HG02588 (cell line): ENCODE data around the gene COL25A1.
A peak's percentile ranks its signal among the peaks of the same experiment; 100 is the strongest.
"Not testable (repeated sequence)": the region's sequence is repeated elsewhere in the genome, so short reads cannot be mapped to it uniquely, and the experiment has no call there.

Experiments
- ATAC-seq: cut with Tn5 transposase; IDR thresholded peaks from one replicate; pipeline ENCODE4 v1.9.1; 2021; ENCODE audit warnings: mild to moderate bottlenecking, moderate library complexity; ENCODE audit not compliant: unreplicated experiment

The COL25A1 gene

DNA sequence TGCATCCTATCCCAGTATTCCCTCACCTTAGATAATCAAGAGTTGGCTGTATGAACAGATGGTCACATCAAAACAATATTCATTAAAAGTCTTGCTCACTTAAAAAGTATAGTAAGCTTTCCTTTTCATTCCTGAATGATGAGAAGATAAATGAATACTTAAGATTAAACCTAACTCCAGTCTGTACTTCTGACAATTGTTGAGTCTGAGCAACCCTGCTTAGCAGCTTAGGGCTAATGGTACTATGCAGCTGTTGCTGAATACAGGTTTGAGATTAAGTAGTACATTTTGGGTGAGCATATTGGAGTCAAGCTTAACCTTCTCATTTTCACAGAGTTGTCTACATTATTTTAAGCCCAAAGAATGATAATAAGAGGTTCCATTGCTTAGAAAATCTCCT is 417.9 kb downstream of the COL25A1 start:
- ATAC-seq, result no peak

DNA sequence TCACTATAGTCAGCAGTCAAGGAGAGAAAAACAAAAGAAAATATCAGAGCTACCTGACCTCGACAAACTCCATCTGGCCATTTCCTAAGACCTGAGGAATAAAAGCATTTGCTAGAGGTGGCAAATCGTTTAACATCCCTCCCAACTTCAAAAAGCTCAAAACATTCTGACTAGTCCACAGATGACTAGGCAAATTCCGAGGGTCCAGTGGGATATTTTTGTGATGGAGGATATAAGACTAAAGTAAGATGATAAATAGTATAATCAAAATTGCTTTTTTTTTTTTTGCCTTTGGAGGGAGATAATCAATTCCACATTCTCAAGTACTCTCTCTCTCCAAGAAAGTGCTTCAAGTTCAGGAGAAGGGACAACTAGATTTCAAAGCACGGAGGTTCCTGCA is 420.5 kb downstream of the COL25A1 start:
- ATAC-seq, result no peak

DNA sequence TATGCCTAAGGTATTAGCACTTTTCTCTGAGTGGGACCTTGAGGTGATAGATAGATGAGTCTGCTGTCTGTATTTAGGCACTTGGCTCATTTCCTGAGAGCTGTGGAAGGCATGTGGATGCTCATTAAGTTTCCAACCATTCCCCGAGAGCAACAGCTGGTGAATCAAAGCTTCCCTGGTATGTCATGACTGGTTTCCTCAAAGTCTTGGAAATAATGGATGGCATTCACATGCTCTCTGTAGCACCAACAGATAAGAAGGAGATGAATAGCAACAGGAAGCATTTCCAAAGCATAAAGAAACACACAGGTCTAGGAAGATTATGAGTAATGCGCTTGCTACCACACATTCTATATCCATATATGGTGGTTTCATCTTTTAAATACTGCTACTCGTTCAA is 421.3 kb downstream of the COL25A1 start:
- ATAC-seq, result no peak

DNA sequence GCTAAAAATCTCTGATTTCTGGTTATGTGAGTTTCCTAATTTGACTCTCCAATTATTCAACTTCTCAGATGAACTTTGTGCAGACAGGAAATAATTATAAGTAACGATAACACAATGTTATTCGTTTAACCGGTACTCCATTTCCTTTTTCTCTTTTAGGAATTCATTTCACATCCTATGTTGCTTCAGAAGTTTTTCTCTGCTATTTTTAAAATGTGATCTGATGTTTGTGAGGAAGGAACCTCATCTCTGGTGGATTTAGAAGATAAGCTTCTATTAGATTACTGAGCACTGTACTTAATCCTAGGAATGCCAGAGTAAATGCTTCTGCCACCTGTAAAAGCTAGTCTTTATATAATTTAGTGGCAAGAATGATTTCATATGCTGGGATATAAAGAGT is 423.7 kb downstream of the COL25A1 start:
- no peak for ATAC-seq

DNA sequence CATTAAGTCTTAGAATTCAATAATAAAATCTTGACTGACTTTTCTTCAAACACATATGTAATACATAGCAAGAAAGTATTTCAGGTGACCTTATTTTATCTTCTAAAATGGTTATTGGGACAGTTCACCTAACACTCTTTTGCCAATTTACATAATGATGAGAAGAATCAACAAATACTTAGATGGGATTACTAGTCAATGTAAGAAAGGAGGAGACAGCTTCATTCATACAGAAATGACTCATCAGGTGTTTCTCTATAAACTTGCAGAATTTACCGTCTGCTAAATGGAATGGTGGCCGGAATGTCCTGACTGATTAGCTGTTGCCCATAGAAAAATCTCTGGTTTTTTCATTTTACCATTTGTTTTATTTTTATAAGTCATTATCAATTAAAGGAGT is 424.6 kb downstream of the COL25A1 start:
- ATAC-seq, result no peak

DNA sequence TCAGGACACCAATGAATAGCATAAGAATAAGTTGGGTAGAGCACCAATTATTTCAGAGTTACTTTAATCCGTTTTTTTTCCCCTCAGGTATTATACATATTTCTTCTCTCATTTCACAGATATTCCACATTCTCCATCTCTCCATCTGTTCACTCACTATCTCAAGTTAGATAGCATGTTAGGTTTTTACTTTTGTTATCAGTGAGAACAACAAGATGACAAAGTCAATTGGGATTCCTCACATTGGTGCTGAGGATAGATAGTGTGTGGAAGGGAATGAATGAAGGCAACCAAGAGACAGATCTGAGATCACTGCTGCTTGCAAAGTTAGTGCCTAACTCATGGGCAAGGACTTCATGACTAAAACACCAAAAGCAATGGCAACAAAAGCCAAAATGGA is 427.7 kb downstream of the COL25A1 start:
- no peak for ATAC-seq

DNA sequence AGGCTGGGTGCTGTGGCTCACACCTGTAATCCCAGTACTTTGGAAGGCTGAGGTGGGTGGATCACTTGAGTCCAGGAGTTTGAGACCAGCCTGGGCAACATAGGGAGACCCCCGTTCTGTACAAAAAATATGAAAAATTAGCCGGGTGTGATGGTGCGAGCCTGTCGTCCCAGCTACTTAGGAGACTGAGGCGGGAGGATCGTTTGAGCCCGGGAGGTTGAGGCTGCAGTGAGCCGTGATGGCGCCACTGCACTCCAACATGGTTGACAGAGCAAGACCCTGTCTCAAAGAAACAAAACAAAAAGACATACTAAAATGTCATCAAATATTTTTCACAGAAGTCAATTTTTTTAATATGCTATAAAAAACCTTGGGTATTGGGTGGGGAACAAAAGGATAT is 432.5 kb downstream of the COL25A1 start:
- not testable (repeated sequence) for ATAC-seq

DNA sequence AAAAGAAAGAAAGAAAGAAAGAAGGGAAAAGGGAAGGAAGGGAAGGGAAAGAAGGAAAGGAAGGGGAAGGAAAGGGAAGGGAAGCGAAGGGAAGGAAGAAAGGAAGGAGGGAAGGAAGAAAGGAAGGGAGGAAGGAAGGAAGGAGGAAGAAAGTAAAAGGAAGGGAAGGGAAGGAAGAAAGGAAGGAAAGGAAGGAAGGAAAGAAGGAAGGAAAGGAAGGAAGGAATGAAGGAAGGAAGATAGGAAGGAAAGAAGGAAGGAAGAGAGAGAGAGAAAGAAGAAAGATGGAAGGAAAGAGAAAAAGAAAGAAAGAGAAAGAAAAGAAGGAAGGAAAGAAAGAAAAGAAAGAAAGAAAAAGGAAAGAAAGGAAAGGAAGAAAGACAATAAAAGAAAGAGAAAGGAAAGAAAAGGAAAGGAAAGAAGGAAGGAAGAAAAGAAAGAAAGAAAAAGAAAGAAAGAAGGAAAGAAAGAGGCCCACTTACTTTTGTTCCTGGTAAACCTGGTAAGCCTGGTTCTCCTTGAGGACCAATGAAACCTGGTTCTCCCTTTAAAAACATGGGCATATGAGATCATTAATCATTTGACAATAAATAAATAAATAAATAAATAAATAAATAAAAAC is 433.7 kb downstream of the COL25A1 start:
- ATAC-seq, result no peak

DNA sequence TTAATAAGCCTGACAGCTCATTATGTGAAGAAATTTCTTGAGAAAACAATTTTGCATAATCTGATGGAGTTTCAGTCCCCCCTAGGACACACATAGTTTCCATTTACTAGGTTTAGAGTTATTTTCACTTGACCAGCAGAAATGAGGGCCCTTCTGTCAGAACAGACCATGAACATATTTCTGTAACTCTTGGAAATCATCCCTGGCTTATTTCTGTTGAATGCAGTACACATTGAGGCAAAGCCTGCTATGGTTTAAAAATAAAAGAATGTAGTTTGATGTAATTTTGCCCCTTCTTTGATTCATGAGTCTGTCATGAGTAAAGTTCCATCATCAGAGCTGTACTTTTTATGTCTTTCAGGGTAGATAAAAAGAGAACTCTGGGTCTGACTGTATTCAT is 435.0 kb downstream of the COL25A1 start:
- ATAC-seq, result no peak

DNA sequence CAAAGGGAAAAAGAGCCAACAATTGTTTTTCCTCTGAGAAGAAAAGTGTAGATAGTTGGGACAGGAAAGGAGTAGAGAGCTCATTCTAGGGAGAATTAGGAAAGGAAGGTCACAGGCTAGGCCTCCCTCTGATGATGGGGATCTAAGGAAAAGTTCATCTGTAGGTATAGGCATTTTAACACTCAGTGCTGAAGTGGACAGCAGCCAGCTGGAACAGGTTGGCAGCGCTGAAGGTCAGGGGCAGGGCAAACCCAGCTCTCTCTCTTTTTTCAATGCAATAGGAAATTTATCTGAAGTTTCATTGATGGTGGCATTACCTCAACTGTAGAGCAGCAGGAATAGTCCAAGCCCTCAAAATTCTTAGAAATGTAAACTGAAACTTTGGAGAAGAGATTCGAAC is 441.1 kb downstream of the COL25A1 start:
- ATAC-seq, result no peak

DNA sequence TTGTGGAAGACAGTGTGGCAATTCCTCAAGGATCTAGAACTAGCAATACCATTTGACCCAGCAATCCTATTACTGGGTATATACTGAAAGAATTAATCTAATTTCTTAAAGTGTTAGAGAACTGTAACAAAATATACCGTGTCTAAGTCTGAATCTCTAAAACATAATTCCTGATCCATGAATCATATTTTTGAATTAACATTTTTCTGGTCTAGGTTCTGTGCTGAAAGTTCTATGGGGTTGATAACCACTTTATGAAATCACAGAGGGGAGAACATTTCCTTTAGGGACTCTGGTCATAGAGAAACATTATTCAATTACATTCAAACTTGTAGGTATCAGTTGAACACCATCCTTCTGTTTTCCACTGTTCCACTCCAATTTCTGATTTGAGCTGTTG is 447.7 kb downstream of the COL25A1 start:
- no peak for ATAC-seq

DNA sequence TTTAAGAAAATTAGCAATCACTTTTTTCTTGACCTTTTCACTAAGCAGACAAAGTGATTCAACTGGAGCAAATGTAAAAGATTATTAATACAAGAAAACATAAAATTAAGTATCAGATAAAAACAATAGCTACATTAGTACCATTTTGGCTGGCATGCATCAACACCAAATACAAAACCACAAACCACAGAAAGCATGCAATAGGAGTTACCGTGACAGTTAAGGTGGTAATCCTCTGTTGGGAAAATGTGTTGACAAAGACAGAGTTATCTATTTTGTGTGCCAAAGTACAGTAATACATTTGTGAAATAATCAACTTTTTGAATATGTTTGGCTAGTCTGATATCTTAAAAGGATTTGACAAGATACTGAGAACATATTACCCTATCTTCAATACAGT is 449.8 kb downstream of the COL25A1 start:
- no peak for ATAC-seq

DNA sequence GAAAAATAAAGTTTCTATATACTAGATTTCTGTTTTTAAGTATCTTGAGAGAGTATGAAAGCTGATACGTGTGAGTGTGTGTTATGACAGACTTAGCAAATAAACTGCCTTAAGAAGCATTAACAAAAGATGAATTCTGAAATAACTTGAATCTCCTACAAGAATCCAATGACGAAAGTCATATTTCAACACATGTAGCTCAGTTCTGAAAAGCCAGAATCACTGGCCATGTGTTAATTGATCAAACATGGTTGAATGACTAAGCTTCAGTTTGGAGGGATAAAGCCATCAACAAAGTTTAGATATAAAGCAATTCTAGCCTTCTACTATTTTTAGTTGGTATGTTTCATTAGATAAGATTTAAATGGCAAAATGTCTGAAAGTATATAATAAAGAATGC is 451.1 kb downstream of the COL25A1 start:
- ATAC-seq, result no peak

DNA sequence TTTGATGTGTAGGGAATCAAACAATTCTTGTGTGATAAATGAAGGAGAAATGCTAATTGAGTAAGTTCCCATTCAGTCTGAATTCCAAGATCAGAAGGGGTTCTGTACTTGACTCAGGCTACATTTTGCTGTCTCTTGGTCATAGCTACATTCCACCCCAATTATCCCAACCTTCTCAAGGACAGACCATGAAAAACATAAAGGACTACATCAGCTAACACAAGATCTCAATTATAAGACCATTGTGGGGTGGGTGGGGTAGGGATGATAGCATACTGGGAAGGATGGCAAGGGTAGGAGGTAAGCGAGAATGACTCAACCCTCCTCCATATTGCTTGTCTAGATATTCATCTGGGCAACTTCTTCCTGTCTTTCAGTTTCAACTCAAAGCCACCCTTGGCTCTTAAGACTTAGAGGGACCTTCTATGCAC is 452.2 kb downstream of the COL25A1 start:
- peak; percentile 37 for ATAC-seq

DNA sequence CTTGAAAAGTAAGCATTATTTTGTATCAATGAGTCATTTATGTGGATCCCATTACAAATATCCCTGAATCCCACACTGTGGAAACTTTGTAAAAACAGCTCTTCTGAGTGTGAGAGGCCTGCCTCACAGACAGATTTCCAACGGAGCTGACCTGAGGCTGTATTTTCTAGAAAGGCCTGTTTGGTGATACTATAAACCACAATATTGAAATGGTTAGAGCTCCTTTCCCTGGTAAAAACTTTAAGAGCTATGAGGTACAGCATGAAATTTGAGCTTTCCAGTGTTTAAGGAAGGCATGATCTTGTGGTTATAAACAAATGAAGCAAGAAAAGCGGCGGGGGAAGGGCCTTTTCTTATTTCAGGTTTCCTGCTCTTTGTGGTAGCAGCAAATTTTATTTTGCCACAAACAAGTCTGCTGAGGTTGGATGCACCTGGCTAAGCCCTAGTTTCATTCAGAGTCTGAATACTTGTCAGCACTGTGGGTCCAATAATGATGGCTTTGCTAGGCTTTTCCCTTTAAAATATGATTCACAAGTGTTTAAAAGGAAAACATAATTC is 452.8 kb downstream of the COL25A1 start:
- peak; percentile 92 for ATAC-seq

DNA sequence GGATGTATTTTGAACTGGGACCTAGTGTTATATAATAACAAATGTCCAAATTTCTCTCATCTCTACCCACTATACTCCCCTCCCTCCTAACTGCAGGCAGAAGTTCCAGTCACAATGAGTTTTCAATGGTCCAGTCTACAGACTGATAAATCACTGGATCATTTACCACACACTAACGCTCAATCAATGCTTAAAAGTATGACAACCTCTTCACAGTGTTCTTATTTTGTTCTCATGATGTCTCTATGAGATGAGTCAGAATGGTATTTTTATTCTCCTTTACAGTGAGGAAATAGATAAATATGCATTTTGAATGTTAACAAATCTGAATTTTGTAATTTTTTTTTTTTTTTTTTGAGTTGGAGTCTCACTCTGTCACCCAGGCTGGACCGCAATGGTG is 455.9 kb downstream of the COL25A1 start:
- ATAC-seq, result no peak

DNA sequence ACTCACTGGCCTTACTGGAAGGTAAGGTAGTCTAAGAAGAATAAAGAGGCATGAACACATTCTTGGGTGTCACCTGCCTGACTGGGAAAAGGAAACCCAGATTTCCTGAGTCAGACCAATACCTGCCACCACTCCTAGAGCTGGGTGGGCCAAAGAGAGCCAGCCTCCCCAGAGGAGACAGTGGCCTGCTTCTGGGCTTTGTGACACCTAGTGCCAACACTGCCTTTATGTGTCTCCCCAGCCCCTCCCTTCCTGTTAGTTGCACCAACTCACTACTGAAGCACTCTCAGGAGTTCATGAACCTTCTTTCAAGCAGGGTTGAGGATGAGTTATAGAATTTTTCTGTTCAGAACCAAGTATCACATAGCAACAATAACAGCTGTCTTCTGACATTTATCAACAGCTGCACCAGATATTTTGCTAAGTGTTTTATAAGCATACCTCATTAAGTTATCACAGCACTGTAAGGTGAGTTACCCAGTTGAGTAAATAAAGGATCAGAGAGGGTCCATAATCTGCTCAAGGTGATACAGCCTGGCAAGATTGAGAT is 462.0 kb downstream of the COL25A1 start:
- ATAC-seq, result no peak

DNA sequence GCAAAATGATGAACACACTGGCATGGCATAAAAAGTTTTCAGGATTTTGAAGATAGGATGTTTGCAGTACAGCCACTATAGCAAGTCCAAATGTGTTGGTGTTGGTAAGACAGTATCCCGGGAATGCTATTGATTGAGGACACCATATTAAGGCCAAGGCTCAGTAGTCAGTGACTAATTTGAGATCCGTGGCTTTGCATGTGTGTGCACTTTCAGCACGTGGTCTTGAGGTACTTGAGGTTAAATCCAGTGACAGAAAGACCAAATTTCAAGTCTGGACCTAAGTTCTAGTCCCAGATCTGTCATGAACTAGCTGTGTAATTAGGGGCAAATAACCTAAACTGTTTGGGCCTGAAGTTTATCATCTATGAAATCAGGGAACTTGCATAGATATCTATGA is 463.1 kb downstream of the COL25A1 start:
- no peak for ATAC-seq

DNA sequence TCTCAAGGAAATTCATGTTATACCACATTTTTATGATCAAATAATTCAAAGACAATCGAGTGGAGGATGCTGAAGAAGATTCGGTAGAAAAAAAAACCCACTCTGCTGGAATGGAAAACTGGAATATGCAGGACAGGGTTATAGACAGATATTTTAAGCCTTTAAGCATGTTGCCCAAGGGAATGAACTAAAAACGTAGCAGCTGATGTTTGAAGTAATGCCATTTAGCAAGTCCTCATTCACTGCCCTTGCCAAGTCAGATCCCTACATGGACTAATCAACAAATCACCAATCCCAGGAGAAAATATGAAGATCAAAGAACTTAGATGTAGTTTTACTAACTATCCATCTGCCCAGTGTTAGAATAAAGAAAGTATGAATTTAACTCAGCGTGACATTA is 464.0 kb downstream of the COL25A1 start:
- no peak for ATAC-seq

DNA sequence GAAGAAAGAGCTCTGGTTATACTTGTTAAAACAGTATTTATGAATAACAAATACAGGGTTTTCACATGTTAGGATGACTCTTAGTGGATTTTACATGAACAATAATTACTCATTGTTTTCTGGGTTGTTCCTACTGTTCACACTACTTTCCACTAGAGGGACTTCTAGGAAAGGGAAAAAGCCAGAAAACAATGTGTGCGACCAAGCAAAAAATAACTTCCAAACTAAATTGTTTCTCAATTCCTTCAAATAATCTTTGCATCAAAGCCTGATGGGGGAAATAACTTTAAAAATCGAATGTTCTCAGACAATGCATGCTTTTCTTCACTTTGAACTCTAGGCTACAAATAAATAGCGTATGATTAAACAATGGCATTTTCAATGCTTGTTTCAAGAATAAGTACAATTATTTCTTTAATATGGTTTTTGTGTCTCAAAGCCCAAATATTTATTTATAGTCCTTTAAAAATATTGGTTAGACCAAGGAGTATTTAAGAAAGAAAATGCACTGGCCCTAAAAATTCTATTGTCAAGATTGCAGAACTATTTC is 467.5 kb downstream of the COL25A1 start:
- ATAC-seq, result no peak

DNA sequence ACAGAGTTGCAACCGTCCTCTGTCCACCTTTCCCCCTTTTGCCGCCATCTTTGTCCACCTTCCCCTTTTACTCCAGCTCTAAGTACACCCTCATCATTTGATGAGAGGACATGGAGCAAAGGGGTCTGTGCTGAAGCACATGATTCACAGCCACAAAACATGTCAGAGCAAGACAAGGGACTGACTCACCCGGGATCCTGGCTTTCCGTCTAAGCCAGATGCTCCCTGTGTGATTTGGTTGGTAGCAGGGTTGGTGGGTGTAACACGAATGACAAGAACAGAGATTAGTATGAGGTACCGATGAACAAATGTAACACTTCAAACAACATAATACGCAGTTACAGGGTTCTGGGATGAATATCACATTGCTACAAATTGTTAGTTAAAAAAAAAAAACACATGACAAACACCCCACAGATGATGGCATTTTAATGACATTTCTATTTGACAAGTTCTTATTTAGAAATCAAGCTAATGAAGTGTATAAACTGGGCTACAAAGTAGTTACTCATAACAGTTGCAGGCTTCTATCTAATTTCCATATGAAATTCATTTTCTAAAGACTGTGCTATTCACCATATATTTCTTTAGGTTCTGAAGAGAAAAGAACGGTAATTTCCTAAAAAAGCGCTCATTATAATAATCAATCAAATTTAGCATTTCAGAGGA is 468.2 kb downstream of the COL25A1 start:
- no peak for ATAC-seq

DNA sequence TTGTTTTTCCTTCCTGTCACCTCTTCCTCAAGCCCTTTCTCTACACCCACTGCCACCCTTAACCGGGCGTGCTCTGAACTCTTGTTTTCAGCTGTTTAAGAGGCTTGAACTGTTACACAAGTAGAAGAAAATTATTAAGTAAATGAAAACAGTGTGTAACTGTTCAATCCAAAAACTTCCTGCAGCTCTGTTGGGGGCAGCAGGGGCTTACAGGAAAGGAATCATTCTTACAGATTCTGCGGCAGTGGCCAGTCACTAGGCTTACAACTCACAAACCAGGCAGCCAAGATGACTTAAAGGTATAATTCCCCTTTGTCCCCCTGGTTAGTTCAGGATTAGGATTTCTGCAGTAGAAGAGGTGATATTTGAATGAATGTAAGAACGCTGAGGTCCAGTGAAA is 469.4 kb downstream of the COL25A1 start:
- no peak for ATAC-seq
